Body of pancreas (tissue), 4 donors: ENCODE data around the gene RGS14.

Source experiments
- POLR2A ChIP-seq, 3 donors: fragments of 450-650 bp; IDR thresholded peaks; one replicate each; pipeline ENCODE4 v1.6.1; 2016; ENCODE audit warnings: antibody characterized with exemption in 3 of 3, mild to moderate bottlenecking in 2 of 3
- TF ChIP-seq, protein P1 (sequence below), 7 experiments: fragments of 450-650 bp in 4 of 7; fragments of 200-600 bp in 3 of 7; sonication (generic) in 3 of 7; IDR thresholded peaks; one replicate each; pipeline ENCODE4 v1.5.1; 2016 to 2019; ENCODE audit warnings: antibody characterized with exemption in 7 of 7

DNA sequence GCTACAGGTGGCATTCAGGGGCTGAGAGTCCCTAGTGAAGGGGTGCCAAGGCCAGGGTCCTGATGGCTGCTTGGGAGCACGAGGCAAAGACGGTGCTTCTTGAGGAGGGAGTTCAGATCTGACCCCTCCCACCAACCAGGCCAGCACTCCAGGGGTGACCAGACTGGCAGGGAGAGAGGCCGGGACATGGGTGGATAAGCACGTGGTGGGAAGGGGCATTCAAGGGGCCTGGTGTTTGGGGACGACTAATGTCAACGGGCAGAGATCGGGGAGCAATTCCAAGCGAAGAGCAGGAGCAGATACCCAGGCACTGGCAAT lies 4.5 kb downstream of the RGS14 start:
- no peak for TF ChIP-seq POLR2A (IDR thresholded peaks at IDR 0.05)
- TF ChIP-seq, protein P1, sequence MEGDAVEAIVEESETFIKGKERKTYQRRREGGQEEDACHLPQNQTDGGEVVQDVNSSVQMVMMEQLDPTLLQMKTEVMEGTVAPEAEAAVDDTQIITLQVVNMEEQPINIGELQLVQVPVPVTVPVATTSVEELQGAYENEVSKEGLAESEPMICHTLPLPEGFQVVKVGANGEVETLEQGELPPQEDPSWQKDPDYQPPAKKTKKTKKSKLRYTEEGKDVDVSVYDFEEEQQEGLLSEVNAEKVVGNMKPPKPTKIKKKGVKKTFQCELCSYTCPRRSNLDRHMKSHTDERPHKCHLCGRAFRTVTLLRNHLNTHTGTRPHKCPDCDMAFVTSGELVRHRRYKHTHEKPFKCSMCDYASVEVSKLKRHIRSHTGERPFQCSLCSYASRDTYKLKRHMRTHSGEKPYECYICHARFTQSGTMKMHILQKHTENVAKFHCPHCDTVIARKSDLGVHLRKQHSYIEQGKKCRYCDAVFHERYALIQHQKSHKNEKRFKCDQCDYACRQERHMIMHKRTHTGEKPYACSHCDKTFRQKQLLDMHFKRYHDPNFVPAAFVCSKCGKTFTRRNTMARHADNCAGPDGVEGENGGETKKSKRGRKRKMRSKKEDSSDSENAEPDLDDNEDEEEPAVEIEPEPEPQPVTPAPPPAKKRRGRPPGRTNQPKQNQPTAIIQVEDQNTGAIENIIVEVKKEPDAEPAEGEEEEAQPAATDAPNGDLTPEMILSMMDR (IDR thresholded peaks at IDR 0.05): no peak
